Activated CD4-positive, alpha-beta T cell treated with anti-CD3 and anti-CD28 coated beads, Interleukin-2, amount 50 U/mL, for 1 hour (primary cell): ENCODE results near the gene PRDM8.

Experiments used
- DNase-seq: peaks from one replicate; pipeline ENCODE4 v3.0.0-alpha.2; 2020

PRDM8 gene

GRCh38 chr4:80184053-80184824 is 13.1 kb upstream of the PRDM8 start:
- DNase-seq: peak; percentile 94

- DNase-seq: no peak
Measured at GRCh38 chr4:80184825-80185756, 12.2 kb upstream of the PRDM8 start.

- no peak for DNase-seq
Measured at GRCh38 chr4:80185787-80186548, 11.3 kb upstream of the PRDM8 start.

- DNase-seq: no peak
Measured at GRCh38 chr4:80186676-80187075, 10.6 kb upstream of the PRDM8 start.

GRCh38 chr4:80187677-80188076 is 9.6 kb upstream of the PRDM8 start:
- no peak for DNase-seq

- no peak for DNase-seq
Measured at GRCh38 chr4:80188457-80188800, 8.9 kb upstream of the PRDM8 start.

- DNase-seq: no peak
Measured at GRCh38 chr4:80188801-80189458, 8.4 kb upstream of the PRDM8 start.

- no peak for DNase-seq
Measured at GRCh38 chr4:80189581-80189955, 7.7 kb upstream of the PRDM8 start.

GRCh38 chr4:80189956-80190677 is 7.2 kb upstream of the PRDM8 start:
- DNase-seq: no peak

GRCh38 chr4:80192252-80192866 is 4.9 kb upstream of the PRDM8 start:
- DNase-seq: no peak

GRCh38 chr4:80192937-80193336 is 4.4 kb upstream of the PRDM8 start:
- no peak for DNase-seq

- no peak for DNase-seq
Measured at GRCh38 chr4:80195441-80196140, 1.7 kb upstream of the PRDM8 start.

GRCh38 chr4:80196259-80196921 is 913 bp upstream of the PRDM8 start:
- no peak for DNase-seq

- DNase-seq: no peak
Measured at GRCh38 chr4:80197601-80198440, 518 bp downstream of the PRDM8 start.

- no peak for DNase-seq
Measured at GRCh38 chr4:80198441-80198837, 1.1 kb downstream of the PRDM8 start.

GRCh38 chr4:80199004-80199560 is 1.8 kb downstream of the PRDM8 start:
- no peak for DNase-seq

- DNase-seq: no peak
Measured at GRCh38 chr4:80199947-80200346, 2.6 kb downstream of the PRDM8 start.

GRCh38 chr4:80201252-80202151 is 4.2 kb downstream of the PRDM8 start:
- peak; percentile 66 for DNase-seq
